ENCODE data around the gene SFMBT1.

Gene SFMBT1

DNA sequence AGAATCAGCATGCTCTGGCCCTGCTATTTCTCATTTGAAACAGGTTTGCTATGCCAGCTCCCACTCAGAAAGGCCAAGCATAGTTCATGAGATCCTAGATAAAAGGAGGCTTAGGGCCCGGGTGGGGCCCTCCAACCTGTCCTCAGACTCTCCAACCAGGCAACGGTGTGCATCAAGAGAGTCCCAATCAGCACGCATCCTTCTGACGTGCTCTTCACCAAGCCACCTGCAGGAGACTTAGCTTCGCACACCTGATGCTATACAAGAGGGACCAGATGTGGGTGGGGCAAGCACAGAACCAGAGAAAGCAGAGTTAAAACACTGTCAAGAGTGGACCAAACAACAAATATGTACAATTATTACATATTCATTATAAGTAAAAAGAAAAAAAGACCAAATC, 165.8 kb downstream of the SFMBT1 start:
- FAIRE-seq: no peak

DNA sequence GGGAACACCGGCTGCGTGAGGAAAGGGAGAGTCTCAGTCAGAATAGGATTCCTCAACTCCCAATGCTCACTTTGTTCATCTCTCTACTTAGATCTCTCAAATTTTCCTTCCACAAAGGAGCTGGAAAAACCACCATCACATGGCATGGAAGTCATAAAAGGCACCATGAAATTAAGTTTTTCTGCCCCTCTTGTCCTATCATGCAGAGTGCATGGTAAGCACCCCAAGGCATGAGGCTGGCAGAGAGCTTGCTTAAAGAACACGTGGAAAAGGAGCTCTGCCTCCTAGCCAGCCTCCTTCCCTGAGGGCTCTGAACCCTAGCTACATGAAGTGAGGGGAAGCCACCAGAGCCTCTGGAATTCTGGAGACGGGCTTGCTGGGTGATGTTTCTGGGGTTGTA, 166.3 kb downstream of the SFMBT1 start:
- FAIRE-seq: no peak

DNA sequence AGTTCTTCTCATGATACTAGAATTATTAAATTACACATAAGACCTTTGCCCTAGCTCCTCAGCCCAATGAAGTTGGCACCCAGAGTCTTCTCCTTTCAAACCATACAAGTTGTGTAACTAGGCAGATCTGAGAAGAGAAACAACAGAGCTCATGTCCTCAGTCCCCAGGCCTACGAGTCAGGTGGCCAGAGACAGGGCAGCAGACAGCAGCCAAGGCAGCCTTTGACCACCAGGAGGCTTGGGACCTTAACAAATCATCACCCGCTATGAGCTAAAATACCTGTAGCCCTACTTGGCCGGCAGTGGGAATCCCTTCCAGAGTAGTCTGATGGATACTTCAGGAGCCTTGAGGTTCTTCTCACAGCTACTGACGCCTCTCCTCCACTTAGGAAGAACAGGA, 166.8 kb downstream of the SFMBT1 start:
- FAIRE-seq: no peak

DNA sequence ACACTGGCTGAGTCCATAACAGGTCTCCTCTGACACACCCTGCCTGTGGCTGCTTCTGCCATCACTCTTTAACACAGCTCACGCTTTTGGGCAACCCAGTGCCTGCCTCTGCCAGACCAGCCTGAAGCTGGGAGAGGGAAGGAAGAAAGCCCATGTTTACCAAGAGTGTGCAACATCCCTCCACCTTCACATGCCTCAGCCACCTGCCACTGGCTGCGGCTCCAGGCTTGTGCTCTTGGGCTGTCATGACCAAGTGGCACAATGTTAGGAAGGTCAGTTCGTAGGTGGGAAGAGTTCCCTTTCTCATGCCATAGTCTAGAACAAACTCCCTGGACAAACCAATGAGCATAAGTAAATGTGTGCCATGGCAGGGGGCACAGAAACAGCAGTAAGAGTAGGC, 168.8 kb downstream of the SFMBT1 start:
- FAIRE-seq: no peak

DNA sequence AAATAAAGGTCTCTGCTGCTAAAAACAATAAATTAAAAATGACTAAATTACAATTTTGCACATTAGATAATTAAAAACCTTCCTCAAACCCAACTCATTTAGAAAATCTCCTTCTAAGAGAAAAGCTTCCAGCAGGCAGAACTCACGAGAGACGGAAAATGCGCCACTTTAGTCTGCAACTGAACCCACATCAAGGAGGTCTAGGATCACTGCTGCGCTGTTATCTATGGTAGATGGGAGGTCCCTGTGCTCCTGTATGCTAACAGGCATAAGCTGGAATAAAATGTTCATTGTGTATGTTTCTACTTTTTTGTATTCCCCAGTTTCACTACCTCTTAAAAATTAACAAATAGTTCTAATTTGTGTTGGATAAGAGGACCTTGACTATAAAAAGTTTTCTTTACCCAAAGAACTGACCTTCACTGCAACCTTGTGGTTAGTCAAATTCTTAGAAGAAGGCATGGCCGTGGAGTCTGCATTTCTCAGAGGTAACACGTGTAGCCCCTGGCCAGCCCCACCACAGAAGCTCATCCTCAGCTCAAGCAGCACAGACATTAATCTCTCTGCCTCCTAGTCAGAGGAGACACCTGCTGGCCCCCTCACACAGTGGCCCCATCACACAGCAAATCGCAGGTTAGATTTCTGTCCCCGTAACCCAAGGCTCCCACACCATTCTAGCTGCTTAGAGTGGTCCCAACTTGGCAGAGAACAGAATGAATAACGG, 170.8 kb downstream of the SFMBT1 start:
- FAIRE-seq: no peak

DNA sequence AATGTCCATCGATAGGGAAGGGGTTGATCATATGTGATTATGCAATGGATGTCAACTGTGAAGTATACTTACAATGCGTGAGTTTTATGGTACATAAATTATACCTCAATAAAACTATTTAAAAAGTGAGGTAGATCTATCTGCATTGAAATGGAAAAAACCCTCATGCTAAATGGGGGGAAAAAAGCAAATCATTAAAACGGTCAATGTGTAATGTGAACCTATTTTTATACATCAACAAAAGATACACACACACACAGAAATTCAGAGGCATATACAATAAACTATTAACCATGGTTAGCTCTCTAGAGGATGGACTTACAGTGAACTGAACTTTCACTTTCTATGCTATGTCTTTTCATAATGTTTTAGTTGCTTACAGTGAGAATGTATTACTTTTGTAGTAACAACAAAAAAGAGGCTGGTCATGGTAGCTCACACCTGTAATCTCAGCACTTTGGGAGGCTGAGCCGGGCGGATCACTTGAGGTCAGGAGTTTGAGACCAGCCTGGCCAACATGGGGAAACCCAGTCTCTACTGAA, 171.6 kb downstream of the SFMBT1 start:
- FAIRE-seq: no peak

DNA sequence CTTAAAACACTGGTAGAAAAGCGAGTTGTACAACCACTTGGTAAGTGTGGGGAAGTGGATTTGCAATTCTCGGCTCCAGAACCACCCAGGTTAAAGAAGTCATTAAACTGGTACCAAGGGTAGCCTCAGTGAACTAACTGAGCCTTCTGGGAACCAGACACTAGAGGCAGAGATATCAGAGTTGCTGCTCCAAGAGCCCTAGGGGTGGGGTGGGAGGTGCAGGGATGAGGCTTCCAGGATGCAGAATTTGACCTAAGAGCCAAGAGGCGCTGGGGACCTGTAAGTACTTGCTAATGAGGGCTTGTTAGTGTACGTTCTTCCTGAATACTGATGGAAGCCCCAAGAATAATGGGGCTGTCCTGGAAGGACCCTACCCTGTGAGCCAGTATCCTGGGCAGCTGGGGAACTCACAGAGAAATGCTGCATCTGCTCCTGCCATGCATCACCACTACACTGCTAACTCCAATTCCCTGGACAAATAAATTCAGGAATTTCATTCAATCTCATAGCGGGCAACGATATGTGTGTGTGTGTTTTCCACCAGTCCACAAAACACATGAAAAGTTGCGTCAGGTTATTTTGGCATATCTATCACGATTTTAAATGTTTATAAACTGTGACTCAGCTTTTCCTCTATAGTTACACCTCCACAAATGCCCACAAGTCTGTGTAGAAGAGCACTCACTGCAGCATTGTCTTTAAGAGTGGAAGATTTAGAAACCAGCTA, 172.3 kb downstream of the SFMBT1 start:
- FAIRE-seq: no peak

DNA sequence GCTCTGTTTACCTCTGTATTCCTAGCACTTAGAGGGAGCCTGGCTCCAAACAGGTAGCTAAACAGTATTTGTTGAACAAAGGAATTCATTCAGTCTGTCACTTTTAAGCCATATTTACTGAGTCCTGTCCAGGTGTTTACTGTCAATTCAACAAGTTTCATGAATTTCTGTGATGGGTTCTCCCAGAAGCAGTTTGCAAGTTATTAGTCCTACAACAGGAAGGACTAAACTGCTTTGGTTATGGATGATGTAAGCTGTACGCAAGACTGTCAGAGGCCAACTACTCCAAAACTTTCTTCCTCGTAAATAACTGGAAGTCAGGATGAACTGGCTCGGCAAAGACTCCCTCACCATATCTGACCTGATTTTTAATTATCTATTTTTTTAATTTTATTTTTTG, 173.6 kb downstream of the SFMBT1 start:
- no peak for FAIRE-seq

DNA sequence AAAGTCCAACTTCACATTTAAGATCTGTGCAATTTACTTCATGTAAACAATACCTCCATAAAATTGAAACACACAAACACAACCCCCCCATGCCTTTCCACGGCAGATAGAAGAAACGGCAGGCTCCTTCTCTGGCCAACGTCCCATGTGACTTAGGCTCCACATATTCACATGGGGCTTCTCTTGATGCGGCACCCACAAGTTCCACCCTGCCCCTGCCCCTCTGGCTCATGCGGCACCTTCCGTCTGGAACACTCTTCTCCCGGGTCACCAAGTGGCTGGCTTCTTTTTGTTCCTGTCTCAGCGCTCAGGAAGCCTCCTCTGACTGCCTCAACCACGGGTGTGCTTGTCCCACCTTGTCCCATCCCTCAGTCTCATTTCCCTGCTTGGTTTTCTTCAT, 174.1 kb downstream of the SFMBT1 start:
- no peak for FAIRE-seq

DNA sequence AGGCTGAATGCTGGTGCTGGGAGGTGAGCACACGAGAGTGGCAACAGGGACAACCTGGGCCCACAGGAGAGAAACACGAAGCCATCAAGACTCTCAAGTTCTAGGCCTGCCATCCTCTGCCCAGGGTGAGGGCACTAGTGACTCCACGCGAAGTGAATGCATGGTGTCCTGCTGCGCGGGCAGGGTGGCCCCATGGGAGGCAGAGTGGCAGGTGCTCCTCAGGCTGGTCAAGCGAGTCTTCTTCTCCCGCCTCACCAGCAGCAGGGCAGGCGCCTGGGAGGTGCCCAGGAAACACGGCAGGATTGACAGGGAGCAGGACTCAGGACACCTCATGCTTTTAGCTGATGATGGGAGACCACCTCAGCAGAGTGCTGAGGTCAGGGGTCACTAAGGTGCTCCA, 175.4 kb downstream of the SFMBT1 start:
- FAIRE-seq: no peak

DNA sequence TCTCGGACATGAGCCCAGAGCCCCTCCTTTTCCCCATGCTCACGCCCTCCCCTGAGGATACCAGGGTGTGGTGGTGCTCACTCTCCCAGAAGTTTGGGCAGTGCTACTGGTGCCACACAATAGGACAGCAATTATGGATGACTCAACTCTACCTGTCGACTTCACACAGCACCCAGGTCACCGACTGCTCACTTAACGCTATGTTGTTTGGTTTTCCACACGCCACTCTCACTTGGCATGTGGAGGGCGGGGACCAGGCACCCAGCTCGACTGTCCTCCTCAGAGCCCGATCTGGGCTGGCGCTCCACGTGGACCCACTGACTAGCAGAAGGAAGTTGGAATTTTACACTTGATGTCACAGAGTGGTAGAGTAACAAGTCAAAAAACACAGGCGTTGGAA, 179.4 kb downstream of the SFMBT1 start:
- no peak for FAIRE-seq

DNA sequence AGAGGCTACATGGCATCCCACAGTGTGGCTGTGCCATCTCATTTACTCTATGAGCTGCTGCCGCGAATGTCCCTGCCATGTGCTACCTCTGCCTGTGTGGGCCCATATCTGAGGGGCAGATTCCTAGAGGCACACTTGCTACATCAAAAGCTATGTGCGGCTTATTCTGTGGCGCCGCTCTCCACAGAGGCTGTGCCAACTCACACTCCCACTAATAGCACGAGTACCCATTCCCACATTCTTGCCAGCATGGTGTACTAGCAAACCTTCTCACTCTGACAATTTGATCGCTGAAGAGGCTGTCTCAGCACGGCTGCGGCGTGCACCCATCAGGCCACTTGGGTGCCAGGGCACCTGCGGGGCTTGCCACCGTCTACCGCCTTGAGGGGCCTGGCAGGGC, 179.9 kb downstream of the SFMBT1 start:
- FAIRE-seq: no peak

DNA sequence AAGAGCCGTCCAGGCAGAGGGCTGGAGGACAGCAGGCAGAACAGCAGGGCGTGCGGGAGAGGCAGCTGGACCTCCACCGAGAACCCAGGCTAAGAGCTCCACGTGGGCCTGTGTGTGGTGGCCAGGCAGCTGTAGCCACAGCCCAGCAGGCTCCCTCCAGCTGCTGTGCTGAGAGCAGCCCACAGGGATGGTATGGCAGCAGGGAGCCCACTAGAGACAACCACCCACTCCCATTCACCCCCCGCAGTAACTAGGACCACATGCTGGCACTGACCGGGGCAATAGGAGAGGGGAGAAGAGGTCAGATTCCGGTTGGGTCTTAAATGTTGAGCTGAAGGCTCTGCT, 185.5 kb downstream of the SFMBT1 start:
- no peak for FAIRE-seq

DNA sequence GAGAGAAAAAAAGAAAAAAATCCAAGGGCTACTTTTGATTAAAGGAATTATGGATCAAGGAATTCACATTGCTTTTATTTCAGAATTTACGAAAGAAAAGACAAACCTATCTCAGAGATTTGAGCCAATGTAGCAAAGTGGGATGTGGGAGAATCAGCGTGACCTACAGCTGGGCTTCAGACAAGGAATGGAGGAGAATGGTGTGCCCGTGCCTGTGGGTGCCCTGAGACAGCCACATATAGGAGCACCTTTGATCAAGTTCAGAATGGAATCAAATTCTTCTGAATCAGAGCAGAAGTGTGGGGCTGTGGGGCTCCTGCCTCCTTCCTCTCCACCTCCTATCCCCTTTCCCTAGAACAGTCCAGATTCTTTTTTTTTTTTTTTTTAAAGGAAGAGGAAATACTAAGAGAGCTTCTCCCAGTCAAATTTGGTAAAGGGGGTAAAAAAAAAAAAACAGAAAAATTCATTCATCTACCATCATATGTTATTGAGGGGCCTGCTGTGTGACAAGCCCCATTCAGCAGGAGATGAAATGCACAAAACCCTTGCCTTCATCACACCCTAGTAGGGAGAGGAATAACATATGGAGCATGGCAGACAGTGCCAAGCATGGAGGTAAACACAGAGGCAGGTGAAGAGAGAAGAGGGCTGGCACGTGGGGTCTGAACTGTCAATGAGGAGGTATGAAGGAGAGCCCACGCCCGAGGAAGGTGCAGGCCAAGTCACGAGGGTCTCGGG, 186.0 kb downstream of the SFMBT1 start:
- no peak for FAIRE-seq

DNA sequence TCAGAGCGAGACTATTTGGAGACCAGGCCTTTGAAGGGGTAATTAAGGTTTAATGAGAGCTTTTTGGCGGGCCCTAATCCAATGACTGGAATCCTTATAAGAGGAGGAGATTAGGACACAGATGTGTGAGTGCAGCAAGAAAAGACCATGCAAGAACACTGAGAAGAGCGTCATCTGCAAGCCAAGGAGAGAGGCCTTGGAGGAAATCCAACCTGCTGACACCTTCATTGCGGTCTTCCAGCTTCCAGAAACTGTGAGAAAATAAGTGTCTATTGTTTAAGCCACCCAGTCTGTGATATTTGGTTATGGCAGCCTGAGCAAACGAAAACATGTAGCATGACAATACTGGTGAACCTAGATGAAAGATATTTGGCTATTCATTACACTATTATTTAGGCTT, 188.0 kb downstream of the SFMBT1 start:
- FAIRE-seq: no peak

DNA sequence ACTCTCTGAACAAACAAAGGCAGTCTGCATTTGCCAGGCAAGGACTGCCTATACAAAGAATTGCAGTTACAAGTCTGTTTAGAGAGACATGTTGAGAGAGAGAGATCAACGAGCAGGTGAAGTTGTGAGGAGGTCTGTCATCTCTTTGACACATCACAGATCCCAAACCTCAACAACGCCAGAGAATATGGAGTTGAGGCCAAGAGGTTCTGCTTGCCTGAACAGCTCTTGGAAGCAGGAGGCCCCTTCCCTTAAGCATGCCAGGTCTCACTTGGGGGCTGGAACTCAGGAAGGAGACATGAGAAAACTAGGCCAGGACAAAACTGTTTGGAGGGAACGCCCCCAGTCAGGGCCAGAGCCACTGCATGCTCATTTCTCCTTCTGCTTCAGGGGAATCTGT, 188.7 kb downstream of the SFMBT1 start:
- no peak for FAIRE-seq

DNA sequence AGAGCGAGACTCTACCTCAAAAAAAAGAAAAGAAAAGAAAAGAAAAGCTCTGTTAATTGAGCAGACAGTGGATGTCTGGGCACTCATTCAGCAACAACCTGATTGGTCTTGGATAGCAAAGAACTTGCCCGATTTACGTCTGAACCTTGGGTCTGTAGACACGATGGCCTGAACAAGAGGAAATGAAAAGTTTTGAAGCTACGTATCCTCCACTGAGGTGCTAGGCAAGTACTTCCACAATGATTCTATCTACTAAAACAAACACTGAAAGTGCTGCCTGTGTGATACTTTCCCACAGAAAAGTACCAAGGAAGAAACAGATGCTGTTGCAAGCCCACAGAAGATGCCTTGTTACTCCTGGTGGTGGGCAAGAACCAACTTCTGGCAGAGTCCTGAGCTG, 189.2 kb downstream of the SFMBT1 start:
- no peak for FAIRE-seq

DNA sequence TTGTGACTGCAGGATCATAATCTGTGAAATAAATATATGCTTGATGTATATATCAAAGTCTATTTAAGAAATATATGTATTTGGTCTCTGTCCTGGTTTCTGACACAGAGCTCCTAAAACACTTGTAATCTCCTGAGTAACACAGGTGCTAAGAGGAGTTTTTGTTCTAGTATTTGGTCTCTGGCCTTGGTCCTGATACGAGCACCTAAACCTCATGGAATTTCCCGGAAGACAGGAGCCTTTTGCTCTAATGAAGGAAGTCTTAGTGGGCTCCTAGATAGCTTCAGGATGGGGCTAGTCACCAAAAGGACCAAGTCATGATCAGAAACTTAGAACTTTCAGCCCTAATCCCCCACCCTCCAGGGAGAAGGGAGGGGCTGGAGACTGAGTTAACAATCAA, 191.9 kb downstream of the SFMBT1 start:
- no peak for FAIRE-seq

Measured in islet of Langerhans (tissue), 1 donor.